Putamen (tissue), 1 donor: ENCODE results near the gene LRG1.
"Not testable (repeated sequence)": the region's sequence is repeated elsewhere in the genome, so short reads cannot be mapped to it uniquely, and the experiment has no call there.

Source experiments
- DNase-seq: peaks from one replicate; pipeline ENCODE4 v3.0.0-alpha.2; 2016; ENCODE audit warnings: low spot score

Gene LRG1

GRCh38 chr19:4550479-4551050, 10.7 kb upstream of the LRG1 start:
- DNase-seq: no peak

GRCh38 chr19:4550018-4550417, 10.2 kb upstream of the LRG1 start:
- DNase-seq: no peak

GRCh38 chr19:4548238-4548584, 8.4 kb upstream of the LRG1 start:
- DNase-seq: no peak

GRCh38 chr19:4547303-4548237, 7.7 kb upstream of the LRG1 start:
- no peak for DNase-seq

GRCh38 chr19:4543842-4544647, 4.2 kb upstream of the LRG1 start:
- no peak for DNase-seq

- DNase-seq: no peak
Observed at GRCh38 chr19:4542896-4543841, 3.3 kb upstream of the LRG1 start.

- not testable (repeated sequence) for DNase-seq
Observed at GRCh38 chr19:4541806-4542145, 1.9 kb upstream of the LRG1 start.

- DNase-seq: no peak
Observed at GRCh38 chr19:4541114-4541805, 1.4 kb upstream of the LRG1 start.

- no peak for DNase-seq
Observed at GRCh38 chr19:4539169-4539692, 605 bp downstream of the LRG1 start.

- no peak for DNase-seq
Observed at GRCh38 chr19:4538601-4538954, 1.3 kb downstream of the LRG1 start.

- no peak for DNase-seq
Observed at GRCh38 chr19:4537953-4538600, 1.8 kb downstream of the LRG1 start.

GRCh38 chr19:4536798-4537197, 3.0 kb downstream of the LRG1 start:
- no peak for DNase-seq

- DNase-seq: no peak
Observed at GRCh38 chr19:4534836-4535658, 4.8 kb downstream of the LRG1 start, which contains the start of gene PLIN5. Gene PLIN5, minus strand, starts transcription at chr19:4535224. Its CDS starts 1,150 bp downstream, at chr19:4534074.

GRCh38 chr19:4533835-4534424, 5.9 kb downstream of the LRG1 start:
- no peak for DNase-seq

- DNase-seq: no peak
Observed at GRCh38 chr19:4533334-4533733, 6.5 kb downstream of the LRG1 start.

GRCh38 chr19:4531562-4532165, 8.2 kb downstream of the LRG1 start:
- DNase-seq: no peak

GRCh38 chr19:4529924-4530522, 9.8 kb downstream of the LRG1 start:
- DNase-seq: no peak

GRCh38 chr19:4528843-4529242, 11.0 kb downstream of the LRG1 start:
- no peak for DNase-seq
